Measurements from ENCODE around the gene GCNT2.
"Not testable (repeated sequence)": the region's sequence is repeated elsewhere in the genome, so short reads cannot be mapped to it uniquely, and the experiment has no call there.

The GCNT2 gene

DNA sequence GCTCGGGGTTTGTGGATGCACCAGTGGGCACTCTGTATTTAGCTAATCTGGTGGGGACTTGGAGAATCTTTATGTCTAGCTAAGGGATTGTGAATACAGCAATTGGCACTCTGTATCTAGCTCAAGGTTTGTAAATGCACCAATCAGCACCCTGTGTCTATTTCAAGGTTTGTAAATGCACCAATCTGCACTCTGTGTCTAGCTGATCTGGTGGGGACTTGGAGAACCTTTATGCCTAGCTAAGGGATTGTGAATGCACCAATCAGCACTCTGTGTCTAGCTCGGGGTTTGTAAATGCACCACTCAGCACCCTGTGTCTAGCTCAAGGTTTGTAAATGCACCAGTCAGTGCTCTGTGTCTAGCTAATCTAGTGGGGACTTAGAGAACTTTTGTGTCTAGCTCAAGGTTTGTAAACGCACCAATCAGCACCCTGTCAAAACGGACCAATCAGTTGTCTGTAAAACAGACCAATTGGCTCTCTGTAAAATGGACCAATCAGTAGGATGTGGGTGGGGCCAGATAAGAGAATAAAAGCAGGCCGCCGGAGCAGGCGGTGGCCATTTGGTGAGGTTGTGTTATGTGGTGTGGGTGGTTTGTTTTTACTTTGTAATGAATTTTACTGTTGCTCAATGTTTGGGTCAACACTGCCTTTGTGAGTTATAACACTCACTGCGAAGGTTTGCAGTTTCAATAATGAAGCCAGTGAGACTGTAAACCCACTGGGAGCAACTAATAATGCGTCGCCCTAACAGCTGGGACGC, 139.5 kb downstream of the GCNT2 start:
- DNase-seq (ENCODE audit: low read depth), result not testable (repeated sequence)

DNA sequence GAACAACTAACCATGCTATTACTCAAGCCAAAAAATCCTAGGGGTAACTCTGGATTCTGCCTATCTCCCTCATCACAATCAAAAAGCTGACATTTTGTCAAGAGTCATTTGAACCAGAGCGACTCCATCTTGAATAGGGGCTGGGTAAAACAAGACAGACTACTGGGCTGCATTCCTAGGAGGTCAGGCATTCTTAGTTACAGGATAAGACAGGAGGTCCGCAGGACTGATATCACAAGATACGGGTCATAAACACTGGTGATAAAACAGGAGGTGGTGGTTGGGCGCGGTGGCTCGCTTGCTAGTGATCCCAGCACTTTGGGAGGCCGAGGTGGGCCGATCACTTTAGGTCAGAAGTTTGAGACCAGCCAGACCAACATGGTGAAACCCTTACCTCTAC, 141.1 kb downstream of the GCNT2 start:
- DNase-seq (ENCODE audit: low read depth), result no peak

DNA sequence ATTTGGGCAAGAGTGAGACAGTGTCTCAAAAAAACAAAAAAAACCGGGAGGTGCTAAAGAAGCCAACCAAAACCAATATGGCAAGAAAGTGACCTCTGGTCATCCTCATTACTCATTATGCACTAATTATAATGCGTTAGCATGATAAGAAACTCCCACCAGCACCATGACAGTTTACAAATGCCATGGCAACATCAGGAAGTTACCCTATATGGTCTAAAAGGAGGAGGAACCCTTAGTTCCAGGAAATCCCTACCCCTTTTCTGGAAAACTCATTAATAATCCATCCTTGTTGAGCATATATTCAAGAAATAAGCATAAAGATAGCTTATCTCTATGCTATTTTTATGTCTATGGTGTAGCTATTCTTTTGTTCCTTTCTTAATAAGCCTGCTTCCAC, 141.6 kb downstream of the GCNT2 start:
- DNase-seq (ENCODE audit: low read depth), result no peak

DNA sequence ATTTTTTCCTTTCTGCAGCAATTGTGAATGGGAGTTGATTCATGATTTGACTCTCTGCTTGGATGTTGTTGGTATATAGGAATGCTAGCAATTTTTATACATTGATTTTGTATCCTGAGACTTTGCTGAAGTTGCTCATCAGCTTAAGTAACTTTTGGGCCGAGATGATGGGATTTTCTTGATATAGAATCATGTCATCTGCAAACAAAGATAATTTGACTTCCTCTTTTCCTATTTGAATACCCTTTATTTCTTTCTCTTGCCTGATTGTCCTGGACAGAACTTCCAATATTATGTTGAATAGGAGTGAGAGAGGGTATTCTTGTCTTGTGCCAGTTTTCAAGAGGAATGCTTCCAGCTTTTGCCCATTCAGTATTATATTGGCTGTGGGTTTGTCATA, 144.4 kb downstream of the GCNT2 start:
- DNase-seq (ENCODE audit: low read depth), result not testable (repeated sequence)

DNA sequence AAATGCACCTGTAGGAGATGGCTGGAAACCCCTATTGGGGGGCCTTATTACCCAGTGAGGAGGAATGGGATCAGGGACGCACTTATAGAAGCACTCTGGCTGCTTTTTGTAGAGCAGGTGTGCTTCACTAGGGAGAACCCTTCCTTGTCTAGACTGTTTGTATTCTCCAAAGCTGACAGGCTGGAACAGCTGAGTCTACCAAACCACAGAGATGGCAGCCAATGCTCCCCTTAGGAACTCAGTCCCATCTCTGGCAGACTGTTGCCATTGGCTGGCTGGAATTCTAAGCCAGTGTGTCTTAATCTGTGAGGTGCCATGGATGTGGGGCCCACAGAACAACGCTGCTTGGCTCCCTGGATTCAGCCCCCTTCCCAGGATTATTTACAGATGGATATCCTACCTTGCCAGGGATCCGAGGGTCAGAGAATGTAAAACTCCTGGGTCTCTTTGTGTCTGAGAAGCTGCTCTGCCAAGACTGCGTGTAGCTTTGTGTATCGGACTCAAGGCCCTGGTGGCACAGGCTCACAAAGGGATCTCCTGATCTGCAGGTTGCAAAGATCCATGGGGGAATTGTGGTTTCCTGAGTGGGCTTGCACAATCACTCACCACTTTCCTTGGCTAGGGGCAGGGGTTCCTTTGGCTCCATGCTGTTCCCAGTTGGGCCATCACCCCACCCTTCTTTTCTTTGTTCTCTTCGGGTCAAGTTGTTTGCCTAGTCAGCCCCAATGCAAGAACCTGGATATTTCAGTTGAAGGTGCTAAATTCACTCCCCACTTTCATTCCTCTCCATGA, 147.2 kb downstream of the GCNT2 start:
- DNase-seq (ENCODE audit: low read depth), result no peak

DNA sequence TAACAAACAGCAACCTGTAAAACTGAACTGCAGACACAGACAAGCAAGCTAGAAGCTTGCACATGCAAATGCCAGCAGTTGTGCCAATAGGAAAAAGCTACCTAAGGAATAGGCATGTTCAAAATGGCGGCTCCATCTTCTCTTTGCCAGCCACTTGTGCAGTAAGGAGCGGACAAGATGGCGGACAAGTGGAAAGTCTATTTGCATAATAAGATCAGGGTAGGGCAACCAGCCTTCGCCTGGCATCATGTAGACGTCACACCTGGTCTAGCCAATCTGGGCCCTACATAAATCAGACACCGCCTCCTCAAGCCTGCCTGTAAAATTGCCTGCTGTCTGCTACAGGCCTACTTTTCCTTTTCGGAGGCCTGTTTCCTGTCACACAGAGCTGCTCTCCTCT, 155.3 kb downstream of the GCNT2 start:
- DNase-seq (ENCODE audit: low read depth), result no peak

DNA sequence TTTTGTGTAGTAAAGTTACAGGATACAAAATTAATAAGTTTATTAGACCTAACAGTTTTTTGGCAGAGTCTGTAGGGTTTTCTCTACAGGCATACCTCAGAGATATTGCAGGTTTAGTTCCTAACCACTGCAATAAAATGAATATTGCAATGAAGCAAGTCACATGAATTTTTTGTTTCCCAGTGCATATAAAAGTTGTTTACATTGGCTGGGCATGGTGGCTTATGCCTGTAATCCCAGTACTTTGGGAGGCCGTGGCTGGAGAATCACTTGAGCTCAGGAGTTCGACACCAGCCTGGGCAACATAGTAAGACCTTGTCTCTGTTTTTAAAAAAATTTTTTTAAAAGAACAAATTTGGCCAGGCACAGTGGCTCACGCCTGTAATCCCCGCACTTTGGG, 157.3 kb downstream of the GCNT2 start:
- no peak for DNase-seq (ENCODE audit: low read depth)
